Lower leg skin (tissue), 3 donors: Measurements from ENCODE around the gene CLDN8.

Experiments
- CTCF ChIP-seq, 3 donors: fragments of 450-650 bp; IDR thresholded peaks; one replicate each; pipeline ENCODE4 v1.5.1; 2016; ENCODE audit warnings: antibody characterized with exemption in 3 of 3, mild to moderate bottlenecking in 3 of 3, moderate library complexity in 2 of 3
- POLR2A ChIP-seq, 2 donors: fragments of 450-650 bp; IDR thresholded peaks; one replicate each; pipeline ENCODE4 v1.6.1; 2016 to 2017; ENCODE audit warnings: antibody characterized with exemption in 2 of 2, mild to moderate bottlenecking in 1 of 2, moderate library complexity in 1 of 2

- no peak for TF ChIP-seq CTCF (IDR thresholded peaks at IDR 0.05)
- no peak for TF ChIP-seq POLR2A (IDR thresholded peaks at IDR 0.05)
These were observed 49.7 kb downstream of the CLDN8 start for GRCh38 chr21:30166171-30166570.
